Kidney capillary endothelial cell (primary cell): ENCODE measurements around the gene CYP27A1.

ENCODE experiments used
- DNase-seq: peaks from one replicate; pipeline ENCODE4 v3.0.0-alpha.2; 2018; ENCODE audit warnings: low spot score

Gene CYP27A1

DNA sequence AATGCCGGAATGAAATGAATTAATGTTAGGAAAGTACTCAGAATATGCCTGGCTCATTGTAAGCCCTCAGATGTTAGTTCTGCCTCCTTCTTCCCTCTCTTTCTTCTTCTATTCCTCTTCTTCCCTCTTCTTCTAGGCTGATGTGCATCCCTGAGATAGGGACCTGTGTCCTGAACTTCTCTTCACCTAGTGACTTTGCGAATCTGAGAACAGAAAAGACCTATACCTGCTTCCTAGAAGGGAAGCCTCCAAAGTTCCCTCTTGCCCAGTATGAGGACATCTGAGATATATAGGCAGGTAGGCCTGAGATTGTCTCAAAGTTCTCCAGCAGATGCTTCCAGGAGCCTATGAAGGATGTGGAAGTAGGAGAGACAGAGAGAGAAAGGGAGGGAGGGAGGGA is 8.1 kb upstream of the CYP27A1 start:
- no peak for DNase-seq

DNA sequence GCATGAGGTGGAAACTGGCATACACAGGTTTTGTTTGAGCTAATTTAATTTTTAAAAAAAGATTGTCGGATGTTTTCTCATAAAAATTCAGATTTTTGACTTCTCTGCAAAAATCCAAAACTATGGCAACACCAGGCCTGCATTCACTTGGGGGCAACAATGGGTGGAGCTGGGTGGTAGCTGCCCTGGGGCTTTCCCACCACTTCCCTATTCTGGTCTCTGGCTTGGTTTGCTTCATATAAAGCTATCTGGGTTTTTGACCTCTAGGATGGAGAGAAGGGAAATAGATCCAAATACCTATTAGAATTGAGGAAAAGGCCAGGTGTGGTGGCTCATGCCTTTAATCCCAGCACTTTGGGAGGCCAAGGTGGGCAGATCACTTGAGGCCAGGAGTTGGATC is 5.5 kb upstream of the CYP27A1 start:
- no peak for DNase-seq

DNA sequence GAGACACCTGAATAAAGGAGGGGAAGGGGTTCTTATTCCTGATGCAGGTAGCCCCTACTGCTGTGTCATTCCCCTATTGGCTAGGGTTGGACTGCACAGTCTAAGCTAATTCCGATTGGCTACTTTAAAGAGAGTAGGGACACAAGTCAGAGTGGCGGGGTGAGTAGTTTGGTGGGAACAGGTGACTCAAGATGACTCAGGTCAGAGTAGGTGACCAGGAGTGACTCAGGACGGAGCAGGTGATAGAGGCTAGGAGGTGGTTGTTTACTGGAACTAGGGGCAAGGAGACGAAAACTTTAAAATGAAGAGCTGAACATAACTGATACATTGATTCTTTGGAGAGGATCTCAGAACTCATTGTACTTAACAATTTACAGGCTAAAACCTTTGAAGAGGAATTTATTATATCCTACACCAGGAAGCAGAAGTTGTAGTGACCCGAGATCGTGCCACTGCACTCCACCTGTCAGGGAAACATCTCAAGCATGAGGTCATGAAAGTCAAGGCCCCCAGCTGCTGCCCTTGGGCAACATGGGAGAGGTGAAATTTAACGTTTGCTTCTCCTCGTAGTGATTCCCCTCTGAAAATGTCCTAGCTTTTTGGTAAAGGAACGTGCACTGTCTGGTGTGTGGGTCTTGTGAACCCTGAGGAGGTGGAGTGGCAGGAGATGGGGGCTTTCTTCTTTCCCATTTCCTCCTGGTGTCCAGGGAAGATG is 4.5 kb upstream of the CYP27A1 start:
- DNase-seq = no peak

GRCh38 chr2:218780046-218780445 is 1.9 kb upstream of the CYP27A1 start:
- DNase-seq = no peak

GRCh38 chr2:218780851-218781690 is 876 bp upstream of the CYP27A1 start:
- no peak for DNase-seq

DNA sequence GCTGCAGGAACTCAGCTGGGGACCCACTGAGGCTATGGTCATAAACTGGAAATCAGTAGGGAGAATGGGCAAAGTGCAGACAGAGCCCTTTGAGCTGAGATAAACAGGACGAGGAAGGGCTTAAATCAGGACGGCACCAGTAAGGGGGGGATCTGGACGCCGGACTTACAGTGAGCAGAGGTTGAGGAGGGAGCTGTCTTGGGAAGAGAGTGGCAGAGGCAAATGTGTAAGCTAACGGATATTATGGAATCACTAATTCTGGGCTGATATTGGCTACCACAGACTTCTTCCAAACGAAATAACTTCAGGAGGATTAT is 539 bp downstream of the CYP27A1 start:
- no peak for DNase-seq

DNA sequence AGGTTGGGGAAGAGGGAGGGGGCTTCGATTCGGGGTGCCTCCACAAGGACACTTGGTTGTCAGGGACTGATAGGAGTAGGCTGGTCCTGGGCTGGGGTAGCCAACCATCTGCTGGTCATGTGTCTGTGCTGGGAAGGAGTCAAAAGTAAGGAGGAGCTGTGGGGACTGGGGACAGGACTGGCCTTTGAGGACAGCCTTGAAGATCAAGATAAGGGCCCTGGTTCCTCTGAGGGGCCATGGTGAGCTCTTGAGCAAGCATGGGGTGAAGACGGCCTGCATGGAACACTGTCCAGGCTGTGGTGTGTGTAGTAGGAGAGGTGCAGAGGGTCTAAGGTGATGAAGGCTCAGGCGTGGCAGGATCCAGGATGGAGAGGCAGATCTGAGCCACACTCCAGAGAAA is 1.7 kb downstream of the CYP27A1 start:
- no peak for DNase-seq

- DNase-seq = no peak
Observed at GRCh38 chr2:218785103-218785502, 3.2 kb downstream of the CYP27A1 start.

DNA sequence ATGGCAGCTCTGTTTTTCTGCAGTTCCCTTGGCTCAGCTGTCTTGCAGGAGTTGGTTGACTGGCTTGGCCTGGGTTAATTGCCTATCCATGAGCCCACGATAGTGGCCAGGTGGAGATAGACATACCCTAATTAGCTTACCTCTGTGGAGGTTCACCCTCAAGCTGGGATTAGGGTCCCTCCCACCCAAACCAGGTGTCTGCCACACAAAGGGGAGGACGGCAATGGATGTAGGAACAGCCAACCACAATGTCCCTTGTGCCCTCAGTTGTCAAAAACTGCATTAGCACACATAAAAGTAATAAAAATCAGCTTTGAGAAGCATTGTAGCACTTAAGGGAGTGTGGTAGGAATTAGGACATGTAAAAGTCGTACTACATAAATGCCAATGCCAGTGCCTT is 4.2 kb downstream of the CYP27A1 start:
- no peak for DNase-seq

- no peak for DNase-seq
Observed at GRCh38 chr2:218788529-218789255, 6.7 kb downstream of the CYP27A1 start.

GRCh38 chr2:218792433-218792832 is 10.5 kb downstream of the CYP27A1 start:
- DNase-seq = no peak

- no peak for DNase-seq
Observed at GRCh38 chr2:218796691-218797090, 14.7 kb downstream of the CYP27A1 start.

DNA sequence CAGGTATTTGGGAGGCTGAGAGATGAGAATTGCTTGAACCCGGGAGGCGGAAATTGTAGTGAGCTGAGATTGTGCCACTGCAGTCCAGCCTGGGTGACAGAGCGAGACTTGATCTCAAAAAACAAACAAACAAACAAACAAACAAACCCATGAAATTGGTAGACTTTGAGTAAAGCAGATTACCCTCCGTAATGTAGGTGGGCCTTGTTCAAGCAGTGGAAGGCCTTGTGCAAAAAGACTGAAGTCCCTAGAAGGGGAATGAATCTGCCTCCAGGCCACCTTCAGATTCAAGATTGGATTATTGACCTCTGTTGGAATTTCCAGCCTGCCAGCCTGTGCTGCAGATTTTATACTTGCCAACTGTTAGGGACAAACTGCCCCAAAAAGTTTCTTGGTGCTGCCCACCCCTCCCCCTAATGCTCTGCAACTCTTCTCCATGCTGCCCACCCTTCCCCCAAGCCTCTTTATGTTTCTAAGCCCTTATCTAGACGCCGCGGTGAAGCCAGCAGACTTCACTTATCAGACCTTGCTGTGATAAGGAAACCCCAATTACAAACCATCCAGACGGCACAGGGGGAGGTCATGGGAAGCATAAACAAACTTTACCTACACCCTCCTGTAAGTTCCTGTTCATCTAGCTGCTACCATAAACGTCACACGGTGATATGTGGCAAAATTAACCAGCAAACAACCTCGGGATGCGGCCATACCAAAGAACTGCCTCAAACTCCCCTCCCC is 17.0 kb downstream of the CYP27A1 start:
- no peak for DNase-seq

GRCh38 chr2:218799990-218800389 is 18.0 kb downstream of the CYP27A1 start:
- no peak for DNase-seq

DNA sequence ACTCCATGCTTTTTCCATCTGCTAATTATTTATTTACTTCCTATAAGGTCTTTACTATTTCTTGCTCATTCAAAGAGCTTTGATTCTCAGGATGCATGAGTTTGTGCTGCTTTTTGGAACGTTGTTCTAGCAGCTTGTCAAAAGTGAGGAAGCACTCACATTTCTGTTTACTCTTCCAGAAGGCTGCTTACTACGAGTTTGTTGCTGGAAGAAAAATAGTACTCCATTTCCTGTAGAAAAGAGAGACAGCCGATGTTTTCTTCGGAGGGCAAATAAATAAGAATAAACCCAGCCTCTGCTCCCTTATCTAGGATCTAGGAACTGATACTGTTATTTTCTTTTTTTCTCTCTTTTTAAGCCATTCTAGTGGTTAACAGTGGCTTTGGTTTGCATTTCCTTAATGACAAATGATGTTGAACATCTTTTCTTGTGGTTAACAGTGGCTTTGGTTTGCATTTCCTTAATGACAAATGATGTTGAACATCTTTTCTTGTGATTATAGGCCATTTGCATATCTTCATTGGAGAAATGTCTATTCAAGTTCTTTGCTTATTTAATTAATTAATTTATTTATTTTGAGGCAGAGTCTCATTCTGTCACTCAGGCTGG is 20.5 kb downstream of the CYP27A1 start:
- no peak for DNase-seq

- no peak for DNase-seq
Observed at GRCh38 chr2:218804817-218805216, 22.9 kb downstream of the CYP27A1 start.

GRCh38 chr2:218805627-218806026 is 23.7 kb downstream of the CYP27A1 start:
- no peak for DNase-seq

DNA sequence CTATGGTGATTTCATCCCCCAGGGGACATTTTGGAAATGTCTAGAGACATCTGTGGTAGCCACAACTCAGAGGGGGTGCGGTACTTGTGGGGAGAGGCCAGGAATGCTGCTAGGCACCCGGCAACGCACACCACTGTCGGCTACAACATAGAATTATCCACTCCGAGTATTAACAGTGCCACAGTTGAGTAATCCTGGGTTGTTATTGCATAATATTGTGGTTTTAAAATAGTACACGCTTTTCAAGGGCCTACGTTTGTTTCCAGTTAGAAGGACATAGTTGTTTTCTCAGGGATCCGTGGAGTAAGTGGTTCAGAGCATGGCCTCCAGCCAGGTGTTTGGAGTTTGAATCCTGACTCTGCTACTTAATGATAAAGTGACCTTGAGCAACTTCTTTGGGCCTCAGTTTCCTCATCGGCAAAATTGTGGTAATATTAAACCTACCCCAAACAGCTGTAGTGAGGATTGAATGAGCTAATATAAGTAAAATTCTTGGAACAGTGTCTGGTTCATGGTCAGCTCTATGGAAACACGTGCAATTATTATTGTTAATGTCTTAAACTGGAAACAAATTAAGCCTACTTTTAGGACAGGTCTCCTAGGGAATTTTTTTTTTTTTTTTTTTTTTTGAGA is 24.5 kb downstream of the CYP27A1 start:
- no peak for DNase-seq

GRCh38 chr2:218807626-218808025 is 25.7 kb downstream of the CYP27A1 start:
- DNase-seq = no peak

DNA sequence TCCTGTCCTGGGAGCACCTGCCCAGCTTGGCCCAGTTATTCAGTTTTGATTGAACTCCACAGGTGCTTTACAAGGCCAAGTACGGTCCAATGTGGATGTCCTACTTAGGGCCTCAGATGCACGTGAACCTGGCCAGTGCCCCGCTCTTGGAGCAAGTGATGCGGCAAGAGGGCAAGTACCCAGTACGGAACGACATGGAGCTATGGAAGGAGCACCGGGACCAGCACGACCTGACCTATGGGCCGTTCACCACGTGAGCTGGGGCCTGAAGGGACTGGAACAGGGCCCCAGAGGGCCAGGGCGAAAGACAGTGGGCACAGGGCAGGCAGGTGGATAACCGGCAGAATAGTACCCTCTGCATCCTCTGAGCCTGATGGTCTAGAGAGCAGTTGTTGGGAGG is 27.6 kb downstream of the CYP27A1 start:
- no peak for DNase-seq

DNA sequence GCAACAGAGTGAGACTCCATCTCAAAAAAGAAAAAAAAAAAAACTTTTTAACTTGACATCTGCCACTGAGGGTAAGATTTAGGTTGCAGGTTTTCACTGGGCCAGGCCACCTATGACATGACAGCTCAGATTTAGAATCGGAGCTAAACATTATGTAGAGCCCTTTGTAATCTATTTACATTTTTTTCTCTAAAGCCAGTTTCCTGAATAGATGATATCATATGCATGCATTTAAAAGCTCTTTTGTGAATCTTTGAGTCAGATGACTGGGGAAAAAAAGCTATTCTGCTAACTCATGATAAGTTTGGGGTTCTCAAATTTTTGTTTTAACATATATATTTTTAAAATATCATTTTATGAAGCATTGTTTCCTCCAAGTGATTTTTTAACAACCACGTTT is 28.3 kb downstream of the CYP27A1 start:
- no peak for DNase-seq
